ENCODE measurements around the gene SLCO1A2.

The SLCO1A2 gene

GRCh38 chr12:21354641-21355040 lies 19.9 kb upstream of the SLCO1A2 start:
- H3K27ac ChIP-seq = no peak overlapping the region
- no peak for TF ChIP-seq CTCF (conservative IDR thresholded peaks at IDR 0.05)

GRCh38 chr12:21353948-21354347 lies 19.2 kb upstream of the SLCO1A2 start:
- TF ChIP-seq CTCF (conservative IDR thresholded peaks at IDR 0.05) = no peak
- no peak overlapping the region for H3K27ac ChIP-seq

- no peak overlapping the region for H3K27ac ChIP-seq
- no peak for TF ChIP-seq CTCF (conservative IDR thresholded peaks at IDR 0.05)
Measured at GRCh38 chr12:21353487-21353886, 18.8 kb upstream of the SLCO1A2 start.

GRCh38 chr12:21350975-21351374 lies 16.3 kb upstream of the SLCO1A2 start:
- peak overlapping the region; percentile 40 for H3K27ac ChIP-seq
- TF ChIP-seq CTCF (conservative IDR thresholded peaks at IDR 0.05) = no peak

- H3K27ac ChIP-seq = no peak overlapping the region
- TF ChIP-seq CTCF (conservative IDR thresholded peaks at IDR 0.05) = no peak
Measured at GRCh38 chr12:21346542-21347205, 12.0 kb upstream of the SLCO1A2 start.

GRCh38 chr12:21343636-21344035 lies 8.9 kb upstream of the SLCO1A2 start:
- no peak overlapping the region for H3K27ac ChIP-seq
- no peak for TF ChIP-seq CTCF (conservative IDR thresholded peaks at IDR 0.05)

GRCh38 chr12:21341769-21342168 lies 7.1 kb upstream of the SLCO1A2 start:
- TF ChIP-seq CTCF (conservative IDR thresholded peaks at IDR 0.05) = no peak
- no peak overlapping the region for H3K27ac ChIP-seq
